Superior temporal gyrus (tissue), 1 donor: ENCODE results near the gene KCNH5.

Source experiments
- DNase-seq: peaks from one replicate; pipeline ENCODE4 v3.0.0-alpha.2; 2016; ENCODE audit errors: extremely low spot score

Gene KCNH5

GRCh38 chr14:62674563-62675237 lies 370.6 kb downstream of the KCNH5 start:
- DNase-seq, result no peak

DNA sequence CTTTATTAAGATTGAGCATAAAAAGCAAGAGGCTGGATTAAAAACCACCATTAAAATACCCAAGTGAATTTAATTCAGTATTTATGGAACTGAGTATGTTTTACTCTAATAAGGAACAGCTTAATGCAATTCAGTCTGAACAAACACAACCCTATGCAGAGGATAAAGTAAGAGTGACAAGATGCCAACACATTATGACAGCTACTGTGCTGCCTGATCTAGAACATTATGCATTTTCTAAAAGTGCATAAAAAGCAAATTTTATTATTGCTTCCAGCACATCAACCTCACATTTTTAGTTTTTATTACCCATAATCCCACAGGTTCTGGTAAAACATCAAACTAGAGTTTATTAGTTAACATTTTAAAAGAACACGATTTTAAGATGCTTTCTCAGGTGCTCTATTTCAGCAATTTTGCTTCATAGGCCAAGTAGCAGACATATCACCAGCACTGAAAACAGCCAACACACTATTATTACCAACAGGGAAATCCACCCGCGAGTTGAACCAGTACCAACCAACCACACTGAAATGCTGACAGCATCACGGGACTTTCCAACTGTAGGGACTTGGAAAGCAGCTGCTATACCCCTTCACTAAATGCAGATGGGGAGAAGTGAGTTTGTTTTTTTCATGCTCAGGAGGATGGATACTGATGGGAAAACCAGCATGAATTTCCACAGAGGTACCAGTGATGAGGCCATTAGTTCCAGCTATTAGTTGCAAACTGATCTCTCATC lies 372.1 kb downstream of the KCNH5 start:
- no peak for DNase-seq

DNA sequence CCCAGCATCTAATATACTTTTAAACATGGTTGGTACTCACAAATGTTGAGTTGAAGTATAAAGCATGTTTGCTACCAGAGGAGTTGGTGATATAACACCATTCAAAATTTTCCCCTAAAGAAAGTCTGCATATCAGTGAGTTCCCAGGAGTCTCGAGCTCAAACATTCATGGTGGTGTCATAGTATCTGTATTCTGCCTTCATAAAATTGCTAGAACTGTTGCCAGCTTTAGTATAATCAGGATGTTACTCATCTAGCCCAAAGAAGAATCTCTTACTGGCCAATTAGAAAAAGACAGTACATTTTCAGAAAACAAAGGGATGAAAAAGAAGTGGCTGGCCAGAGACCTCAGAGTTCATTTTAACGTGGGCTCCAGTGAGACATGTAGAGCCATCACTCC lies 374.7 kb downstream of the KCNH5 start:
- no peak for DNase-seq

DNA sequence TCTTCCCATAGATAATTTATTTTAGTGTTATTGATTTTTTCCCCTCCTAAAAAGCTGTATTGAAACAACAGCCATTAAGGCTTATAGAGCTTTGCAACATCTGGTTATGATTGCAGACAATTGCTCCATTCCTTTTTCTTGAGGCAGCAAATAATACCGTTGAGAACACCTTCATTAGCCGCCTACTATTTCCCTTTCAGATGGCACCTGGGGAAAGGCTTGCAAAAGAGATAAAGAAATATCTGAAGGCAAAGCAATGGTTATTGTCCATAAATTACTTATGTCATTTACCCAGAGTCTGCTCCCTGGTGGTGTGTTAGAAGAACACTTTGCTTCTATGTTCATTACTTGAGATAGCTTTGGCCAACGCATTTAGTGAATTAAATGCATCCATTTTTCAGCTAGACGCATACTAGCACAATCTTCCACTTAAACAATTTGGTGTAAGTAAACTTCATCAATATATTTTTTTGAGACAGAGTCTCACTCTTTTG lies 377.8 kb downstream of the KCNH5 start:
- no peak for DNase-seq

GRCh38 chr14:62665286-62665685 lies 380.0 kb downstream of the KCNH5 start:
- DNase-seq, result peak; percentile 27

DNA sequence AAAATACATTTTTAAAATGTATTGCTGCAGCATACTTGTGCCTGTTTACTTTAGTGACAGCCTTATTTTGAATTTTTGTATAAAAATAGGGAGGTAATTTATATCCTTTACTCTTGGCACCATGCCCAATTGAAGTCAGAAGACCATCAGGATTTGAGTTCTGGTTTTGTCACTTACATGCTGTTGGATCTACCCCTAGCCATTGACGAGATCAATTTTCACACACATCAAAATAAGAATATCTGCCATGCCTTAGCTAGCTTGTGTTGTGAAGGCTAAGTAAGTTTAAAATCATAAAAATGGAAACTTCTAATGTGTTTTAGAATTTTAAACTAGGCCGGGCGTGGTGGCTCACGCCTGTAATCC lies 381.8 kb downstream of the KCNH5 start:
- DNase-seq, result no peak

DNA sequence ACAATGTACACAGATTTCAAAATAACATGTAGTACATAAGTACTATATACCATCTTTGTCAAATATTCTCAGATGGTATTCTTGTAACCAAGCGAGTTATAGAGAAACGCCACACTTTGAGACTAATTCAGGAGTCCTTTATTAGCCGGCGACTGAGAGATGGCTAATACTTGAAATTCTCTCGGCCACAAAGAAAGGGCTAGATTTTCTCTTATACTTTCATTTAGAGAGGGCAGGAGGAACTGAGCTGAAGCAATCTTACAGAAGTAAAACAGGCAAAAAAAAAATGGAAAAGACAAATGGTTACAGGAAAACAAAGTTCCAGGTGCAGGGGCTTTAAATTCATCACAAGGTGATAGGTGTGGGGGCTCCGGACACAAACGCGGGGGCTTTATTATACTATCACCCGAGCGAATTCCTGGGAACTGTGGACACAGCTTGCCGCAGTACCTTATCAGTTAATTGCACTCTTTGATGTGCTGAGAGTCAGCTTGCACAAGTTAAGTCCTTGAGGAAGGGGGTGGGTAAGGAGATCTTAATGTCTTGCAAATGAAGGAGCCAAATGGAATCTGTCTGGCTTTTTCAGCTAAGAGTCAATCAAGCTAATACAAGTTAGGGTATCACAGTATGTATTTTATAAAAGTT lies 382.3 kb downstream of the KCNH5 start:
- no peak for DNase-seq

GRCh38 chr14:62661818-62662217 lies 383.4 kb downstream of the KCNH5 start:
- no peak for DNase-seq

- DNase-seq, result peak; percentile 20
Measured at GRCh38 chr14:62658631-62659030, 386.6 kb downstream of the KCNH5 start.

- no peak for DNase-seq
Measured at GRCh38 chr14:62657376-62657775, 387.9 kb downstream of the KCNH5 start.

- DNase-seq, result no peak
Measured at GRCh38 chr14:62655166-62655565, 390.1 kb downstream of the KCNH5 start.

DNA sequence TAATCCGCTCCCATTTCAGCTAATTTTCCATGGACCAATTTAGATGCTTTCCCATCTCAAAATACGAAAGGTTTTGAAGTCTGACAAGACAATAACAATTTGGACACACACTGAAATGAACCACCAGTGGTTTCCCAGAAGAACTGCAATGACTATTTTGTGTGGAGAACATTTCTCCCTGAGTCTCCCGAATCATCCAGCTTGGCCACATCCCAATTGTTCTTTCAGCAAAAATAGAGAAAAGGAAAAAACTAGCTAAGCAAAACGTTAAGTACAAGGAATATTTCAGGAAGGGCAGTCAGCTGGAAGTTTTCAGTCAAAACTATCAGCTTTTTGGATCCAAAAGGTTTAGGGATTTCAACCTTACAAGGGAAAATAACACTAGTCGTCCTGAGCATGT lies 390.6 kb downstream of the KCNH5 start:
- DNase-seq, result peak; percentile 53
